GM18508 (cell line): ENCODE results near the gene ESYT3.
"Not testable (repeated sequence)": the region's sequence is repeated elsewhere in the genome, so short reads cannot be mapped to it uniquely, and the experiment has no call there.

Source experiments
- ATAC-seq: cut with Tn5 transposase; IDR thresholded peaks from one replicate; pipeline ENCODE4 v1.9.1; 2021; ENCODE audit warnings: moderate number of reproducible peaks; ENCODE audit not compliant: insufficient read depth, unreplicated experiment

Gene ESYT3

DNA sequence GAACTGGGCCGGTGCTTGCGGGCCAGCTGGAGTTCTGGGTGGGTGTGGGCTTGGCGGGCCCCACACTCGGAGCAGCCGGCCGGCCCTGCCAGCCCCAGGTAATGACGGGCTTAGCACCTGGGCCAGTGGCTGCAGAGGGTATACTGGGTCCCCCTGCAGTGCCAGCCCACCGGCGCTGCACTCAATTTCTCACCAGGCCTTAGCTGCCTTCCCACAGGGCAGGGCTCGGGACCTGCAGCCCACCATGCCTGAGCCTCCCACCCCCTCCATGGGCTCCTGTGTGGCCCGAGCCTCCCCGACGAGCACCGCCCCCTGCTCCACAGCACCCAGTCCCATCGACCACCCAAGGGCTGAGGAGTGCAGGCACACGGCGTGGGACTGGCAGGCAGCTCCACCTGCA, 50.3 kb downstream of the ESYT3 start:
- ATAC-seq = not testable (repeated sequence)

DNA sequence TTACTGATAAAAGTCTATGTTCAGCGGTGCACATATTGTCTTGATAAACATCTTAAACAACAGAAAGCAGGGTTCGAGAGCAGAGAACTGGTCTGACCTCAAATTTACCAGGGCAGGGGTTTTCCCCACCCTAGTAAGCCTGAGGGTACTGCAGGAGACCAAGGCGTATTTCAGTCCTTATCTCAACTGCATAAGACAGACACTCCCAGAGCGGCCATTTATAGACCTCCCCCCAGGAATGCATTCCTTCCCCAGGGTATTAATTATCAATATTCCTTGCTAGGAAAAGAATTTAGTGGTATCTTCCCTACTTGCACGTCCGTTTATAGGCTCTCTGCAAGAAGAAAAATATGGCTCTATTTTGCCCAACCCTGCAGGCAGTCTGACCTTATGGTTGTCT, 52.2 kb downstream of the ESYT3 start:
- ATAC-seq = not testable (repeated sequence)

DNA sequence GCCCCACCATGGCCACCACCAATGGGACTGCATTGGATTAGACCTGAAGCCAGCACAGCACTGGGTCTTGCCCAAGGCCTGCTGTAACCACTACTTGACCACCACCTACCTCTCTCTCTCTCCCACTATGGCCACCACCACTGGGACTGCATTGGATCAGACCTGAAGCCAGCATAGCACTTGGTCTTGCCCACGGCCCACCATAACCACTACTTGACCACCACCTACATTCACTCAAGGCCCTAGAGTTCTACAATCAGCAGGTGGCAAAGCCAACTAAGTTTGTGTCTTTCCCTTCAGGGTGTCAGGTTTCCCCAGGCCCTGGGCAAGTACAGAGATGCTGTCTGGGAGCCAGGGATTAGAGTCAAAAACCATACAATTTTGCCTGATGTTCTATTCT, 57.6 kb downstream of the ESYT3 start:
- no peak for ATAC-seq

DNA sequence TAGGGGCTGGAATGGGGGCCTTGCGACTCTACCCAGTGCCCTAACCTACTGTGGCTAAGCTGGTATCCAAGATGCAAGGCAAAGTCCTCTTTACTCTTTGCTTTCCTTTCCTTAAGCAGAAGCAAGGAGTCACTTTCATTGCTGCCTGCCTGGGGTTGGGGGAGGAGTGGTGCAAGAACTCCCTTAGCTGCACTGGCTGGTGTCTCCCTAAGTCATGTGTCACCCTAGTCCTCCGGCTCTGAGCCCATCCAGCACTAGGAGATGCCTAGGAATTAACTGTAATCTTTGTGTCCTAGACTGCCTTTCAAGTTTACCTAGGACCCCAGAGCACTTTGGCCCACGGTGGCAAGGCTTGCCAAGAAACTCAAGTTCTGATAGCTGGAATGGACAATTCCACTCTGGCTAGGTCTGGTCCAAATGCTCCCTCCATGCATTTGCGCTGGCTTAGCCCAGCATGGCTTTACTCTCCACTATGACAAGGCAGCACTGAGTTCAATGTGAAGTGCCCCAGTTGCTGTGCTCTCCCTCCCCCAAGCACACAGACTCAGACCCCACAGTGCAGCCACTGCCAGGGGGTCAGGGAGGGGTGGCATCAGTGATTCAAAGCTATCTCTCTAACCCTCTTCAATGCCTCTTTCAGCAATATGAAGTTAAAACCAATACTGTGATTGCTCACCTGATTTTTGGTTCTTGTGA, 58.7 kb downstream of the ESYT3 start:
- no peak for ATAC-seq

DNA sequence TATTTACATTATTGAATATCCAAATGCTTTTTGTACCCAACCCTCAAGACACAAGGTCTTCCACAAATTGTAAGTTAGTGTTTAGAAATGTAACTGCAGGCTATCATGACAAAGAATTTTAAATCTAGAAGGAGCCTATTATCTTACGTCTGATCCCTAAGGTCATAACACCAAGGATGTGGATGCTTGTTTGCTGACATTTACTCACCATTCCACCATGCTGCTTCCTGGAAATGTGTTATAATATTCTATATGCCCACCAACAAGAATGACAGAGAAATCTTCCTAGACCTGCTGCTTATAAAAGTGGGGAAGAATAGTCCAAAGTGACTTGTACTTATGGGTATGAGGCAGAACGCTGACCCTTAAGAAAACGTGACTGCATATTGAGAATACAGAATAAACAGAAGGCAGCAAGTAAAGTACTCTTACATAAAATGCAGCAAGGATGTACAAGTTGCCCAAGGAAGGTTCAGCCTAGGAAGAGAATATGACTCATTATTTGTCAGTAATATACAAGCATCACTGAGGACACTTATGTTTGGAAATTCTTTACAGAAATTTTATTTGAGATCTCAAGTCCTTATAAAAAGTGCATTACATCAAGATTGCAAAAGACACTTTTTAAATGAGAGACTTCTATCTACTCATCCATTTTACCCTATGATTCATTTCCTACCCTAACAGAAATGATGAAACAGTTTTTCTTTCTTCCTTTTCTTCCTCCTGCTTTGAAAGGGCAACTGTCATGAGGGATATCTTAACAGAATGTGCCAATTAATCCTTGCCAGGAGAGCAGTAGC, 59.6 kb downstream of the ESYT3 start:
- no peak for ATAC-seq

DNA sequence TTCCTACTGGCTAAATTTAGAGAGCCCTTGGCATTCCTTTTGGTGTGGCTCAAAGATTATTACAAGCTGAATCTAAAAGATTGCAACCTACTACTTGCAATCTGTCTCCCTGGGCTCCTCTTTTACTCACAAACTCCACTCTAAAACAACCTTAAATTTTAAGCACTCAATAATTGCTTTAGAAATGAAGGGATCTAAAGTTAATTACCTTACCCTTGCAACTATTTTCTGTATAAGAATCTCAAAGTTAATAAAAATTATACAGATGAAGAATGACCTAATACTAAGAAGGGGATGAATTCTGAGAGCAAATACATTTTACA, 60.2 kb downstream of the ESYT3 start:
- no peak for ATAC-seq

DNA sequence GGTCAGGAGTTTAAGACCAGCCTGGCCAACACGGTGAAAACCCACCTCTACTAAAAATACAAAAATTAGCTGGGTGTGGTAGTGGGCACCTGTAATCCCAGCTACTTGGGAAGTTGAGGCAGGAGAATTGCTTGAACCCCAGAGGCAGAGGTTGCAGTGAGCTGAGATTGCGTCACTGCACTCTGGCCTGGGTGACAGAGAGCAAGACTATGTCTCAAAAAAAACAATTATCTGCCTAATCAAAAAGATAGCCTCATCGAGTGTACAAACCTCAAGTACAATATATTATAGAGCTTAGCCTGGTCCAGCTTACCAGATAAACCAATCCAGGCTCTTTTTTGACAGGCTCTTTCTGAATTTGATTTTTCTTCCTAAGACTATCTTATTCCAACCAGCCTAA, 61.2 kb downstream of the ESYT3 start:
- not testable (repeated sequence) for ATAC-seq

DNA sequence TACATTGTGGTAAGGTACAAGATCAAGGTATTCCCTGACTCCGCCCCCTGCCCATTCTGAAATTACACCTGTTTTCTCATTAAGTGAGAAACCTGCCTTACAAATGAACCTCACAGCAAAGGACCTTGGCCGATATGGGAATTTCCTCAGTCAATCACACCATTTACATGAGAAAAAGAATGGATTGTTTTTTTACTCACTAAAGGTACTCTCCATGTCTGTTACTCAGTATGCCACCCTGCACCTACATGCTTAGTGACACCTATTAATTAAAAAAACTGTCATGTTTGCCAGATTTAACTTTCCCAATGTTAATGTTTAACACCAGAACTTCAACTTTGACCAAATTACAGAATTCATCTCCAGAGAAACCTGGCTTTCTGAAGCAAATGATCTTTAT, 62.0 kb downstream of the ESYT3 start:
- ATAC-seq = no peak

DNA sequence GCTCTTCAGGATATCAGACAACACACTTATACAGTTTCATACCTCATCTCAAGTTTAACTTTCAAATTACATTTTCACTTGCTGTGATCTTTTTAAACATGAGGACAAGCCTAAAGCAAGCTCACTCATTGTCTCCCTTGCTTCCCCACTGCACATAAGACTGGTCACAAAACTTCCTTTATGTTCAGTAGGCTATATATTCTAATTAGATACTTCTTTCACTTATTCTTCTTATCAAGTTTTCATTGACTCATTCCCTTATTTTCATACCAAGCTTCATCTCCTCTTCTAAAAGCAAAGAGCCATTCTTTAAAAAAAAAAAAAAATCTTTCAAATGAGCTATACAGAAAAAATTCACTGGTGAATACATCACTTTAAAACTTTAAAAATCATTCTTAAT, 62.6 kb downstream of the ESYT3 start:
- no peak for ATAC-seq

DNA sequence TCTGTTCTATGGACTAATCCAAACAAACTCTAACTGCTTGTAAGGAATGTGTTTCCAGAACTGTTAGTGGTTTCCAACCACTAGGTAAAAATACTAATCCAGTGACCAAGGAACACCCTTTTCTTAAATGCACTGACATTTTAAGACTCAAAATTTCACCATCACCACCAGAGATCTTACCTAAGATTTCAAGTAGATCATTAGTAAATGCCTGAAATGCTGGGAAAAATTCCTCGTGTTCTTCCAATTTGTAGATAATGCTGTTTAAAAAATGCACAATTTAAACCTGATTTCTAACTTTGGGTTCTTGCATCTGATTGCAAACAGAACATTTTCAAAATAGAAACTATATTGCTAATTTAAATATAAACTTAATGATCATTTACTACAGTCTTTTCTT, 63.4 kb downstream of the ESYT3 start:
- ATAC-seq = no peak

DNA sequence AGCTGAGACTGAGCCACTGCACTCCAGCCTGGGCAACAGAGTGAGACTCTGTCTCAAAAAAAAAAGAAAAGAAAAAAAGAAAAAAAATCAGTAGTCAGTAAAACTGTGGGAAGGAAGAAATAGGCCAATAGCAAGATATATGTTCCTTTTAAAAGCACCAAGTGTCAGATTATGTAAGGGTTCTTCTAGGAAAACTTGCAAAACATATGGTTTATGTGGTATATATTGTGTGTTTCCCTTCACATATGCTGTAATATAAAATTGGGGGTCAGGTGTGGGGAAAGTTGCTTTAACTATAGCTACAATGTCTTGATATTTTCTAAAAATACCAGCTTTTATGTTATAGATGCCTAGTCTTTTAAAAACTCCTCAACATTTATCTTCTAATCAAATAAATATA, 64.6 kb downstream of the ESYT3 start:
- ATAC-seq = no peak

DNA sequence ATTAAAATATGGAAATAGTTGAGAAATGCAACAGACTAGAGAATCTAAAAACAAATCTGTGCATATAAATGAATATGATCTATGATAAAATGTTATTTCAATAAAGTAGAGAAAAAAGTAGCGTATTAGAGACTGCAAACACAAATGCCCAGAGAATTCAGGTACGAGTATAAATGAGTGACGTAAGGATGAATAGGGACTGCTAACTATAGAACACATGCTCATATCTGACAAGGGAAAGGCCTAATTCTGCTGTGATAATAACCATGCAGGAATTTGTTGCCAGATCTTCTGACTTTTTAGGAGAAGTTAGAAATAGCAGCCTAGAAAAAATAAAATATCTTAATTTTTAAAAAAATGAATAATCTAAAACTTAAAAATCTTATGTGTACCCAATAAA, 73.1 kb downstream of the ESYT3 start:
- ATAC-seq = no peak

DNA sequence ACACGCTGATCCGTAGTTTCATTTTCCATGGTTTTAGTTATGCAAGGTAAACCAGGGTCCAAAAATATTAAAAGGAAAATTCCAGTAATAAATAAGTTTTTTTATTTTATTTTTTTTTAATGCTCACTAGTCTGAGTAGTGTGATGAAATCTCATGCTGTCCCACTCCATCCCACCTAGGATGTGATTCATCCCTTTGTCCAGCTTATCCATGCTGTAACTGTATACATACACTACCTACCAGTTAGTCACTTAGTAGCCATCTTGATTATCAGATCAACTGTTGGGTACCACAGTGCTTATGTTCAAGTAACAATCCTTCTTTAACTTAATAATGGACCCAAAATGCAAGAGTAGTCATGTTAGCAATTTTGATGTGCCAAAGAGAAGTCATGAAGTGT, 75.2 kb downstream of the ESYT3 start:
- ATAC-seq = no peak

DNA sequence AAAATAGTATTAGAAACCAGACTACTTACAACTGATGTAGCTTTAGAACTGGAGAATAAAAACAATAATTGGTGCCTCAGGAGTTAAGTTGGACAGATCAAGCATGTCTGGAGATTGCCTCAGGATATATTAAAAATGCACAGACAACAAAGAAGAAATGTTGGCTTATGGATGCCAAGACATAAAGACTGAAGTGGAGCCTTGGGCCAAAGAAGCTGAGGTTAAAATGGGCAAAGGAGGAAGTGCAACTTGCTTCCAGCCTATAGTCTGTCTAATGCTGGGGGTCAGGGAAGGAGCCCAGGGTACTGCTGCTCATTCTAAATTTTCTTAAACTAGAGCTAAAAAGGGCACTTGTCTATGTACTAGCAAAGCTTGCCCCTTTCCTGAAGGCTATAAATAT, 77.5 kb downstream of the ESYT3 start:
- ATAC-seq = no peak

DNA sequence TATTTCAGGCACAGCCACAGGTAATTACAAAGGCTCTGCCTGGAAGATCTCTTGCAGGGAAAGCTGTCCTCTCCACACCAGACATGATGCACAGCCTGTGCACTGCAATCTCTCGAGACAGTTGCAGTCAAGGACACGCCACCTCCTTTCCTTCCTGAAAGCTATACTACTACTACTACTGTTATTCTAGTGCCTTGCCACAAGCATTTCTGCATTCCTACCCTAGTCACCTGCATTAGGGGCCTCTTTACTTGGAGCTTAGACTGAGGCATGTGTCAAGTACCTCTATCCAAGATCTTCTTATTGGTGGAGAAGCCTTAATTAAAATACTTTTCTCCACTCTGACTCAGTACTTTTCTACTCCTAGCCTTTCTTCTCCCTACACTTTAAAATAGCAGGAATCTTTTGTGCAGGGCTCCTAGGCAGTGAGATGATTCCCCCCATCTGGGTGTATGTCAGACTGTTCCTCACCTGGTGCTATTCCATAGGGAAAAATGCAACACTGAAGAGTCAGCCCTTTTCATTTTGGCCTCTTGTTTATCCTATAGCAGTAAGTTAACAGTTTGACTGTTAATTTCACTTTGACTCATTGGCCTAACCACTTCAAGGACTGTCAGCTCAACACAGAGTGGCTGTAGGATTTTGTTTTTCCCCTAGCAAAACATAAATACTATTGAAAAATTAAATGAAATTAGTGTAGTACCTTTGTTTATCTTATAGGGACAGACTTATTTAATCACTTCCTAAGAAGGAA, 78.9 kb downstream of the ESYT3 start:
- peak; percentile 55 for ATAC-seq

DNA sequence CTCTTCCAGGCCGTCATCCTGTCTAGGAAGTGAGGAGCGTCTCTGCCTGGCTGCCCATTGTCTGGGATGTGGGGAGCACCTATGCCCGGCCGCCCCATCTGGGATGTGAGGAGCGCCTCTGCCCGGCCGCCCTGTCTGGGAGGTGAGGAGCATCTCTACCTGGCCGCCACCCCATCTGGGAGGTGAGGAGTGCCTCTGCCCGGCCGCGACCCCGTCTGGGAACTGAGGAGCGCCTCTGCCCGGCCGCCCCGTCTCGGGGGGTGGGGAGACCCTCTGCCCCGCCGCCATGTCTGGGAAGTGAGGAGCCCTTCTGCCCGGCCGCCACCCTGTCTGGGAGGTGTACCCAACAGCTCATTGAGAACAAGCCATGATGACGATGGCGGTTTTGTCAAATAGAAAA, 87.0 kb downstream of the ESYT3 start:
- not testable (repeated sequence) for ATAC-seq
